Ovary (tissue), 3 donors: ENCODE data around the gene MAML2.

Source experiments
- POLR2A ChIP-seq: fragments of 450-650 bp; IDR thresholded peaks from one replicate; pipeline ENCODE4 v1.6.1; 2017; ENCODE audit warnings: antibody characterized with exemption, mild to moderate bottlenecking, moderate library complexity
- TF ChIP-seq, protein P1 (sequence below), 3 donors: fragments of 450-650 bp in 2 of 3; fragments of 200-600 bp in 1 of 3; IDR thresholded peaks; one replicate each; pipeline versions ENCODE4 v1.5.1 to v1.8.0; 2016 to 2022; ENCODE audit warnings: antibody characterized with exemption in 3 of 3, mild to moderate bottlenecking in 1 of 3
- donor health status: DM: no; HTN: no; CAD: no.

DNA sequence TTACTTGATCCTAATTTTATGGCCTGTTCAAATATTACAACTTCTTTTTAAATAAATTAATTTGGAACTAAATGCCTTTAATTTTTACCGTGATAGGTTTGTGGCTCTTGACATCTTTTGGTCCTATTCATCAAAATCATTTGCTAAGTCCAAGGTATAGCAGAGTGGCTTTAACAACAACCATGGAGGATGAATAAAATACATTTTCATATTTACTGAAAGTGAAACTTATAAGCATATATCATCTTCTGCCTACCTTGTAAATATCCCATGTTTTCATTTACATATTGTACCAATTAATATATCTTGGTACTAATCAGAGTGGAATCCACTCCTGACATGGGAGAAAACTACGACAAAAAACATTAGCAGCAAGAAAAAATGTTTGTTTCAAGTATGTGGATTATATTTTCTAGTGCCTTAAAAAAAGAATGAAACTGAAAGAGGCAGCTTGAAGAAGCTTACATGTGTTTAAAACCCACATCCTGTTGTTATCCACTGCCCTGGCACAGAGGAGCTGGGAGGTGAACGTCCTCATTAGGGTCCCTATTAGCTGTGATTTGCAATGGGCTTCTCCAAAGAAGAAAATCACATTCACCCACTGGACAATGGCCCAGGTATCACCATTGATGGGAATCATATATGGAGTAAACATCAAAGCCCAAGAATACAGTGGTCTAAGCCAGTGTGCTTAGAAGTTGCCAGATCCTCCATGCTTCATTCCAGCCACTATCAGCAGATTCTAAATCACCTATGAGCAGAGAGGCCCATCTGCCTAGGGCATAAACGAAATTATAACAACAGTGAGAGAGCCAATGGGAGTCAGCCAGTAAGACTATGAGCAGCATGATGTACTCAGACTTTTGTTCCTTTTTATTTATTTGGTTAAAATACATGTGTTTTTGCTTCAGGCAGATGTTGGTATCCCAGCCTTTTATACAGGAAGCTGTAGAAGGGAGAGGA is 84.7 kb downstream of the MAML2 start:
- no peak for TF ChIP-seq POLR2A
- TF ChIP-seq, protein P1, sequence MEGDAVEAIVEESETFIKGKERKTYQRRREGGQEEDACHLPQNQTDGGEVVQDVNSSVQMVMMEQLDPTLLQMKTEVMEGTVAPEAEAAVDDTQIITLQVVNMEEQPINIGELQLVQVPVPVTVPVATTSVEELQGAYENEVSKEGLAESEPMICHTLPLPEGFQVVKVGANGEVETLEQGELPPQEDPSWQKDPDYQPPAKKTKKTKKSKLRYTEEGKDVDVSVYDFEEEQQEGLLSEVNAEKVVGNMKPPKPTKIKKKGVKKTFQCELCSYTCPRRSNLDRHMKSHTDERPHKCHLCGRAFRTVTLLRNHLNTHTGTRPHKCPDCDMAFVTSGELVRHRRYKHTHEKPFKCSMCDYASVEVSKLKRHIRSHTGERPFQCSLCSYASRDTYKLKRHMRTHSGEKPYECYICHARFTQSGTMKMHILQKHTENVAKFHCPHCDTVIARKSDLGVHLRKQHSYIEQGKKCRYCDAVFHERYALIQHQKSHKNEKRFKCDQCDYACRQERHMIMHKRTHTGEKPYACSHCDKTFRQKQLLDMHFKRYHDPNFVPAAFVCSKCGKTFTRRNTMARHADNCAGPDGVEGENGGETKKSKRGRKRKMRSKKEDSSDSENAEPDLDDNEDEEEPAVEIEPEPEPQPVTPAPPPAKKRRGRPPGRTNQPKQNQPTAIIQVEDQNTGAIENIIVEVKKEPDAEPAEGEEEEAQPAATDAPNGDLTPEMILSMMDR (IDR thresholded peaks at IDR 0.05), result no peak
